Limb (tissue), 2 donors: Measurements from ENCODE around the gene APOOL.
"Not testable (repeated sequence)": the region's sequence is repeated elsewhere in the genome, so short reads cannot be mapped to it uniquely, and the experiment has no call there.

ENCODE experiments used
- DNase-seq, 2 donors: peaks; one replicate each; pipeline ENCODE4 v3.0.0-alpha.2; 2016; ENCODE audit errors: extremely low spot score in 2 of 2

Gene APOOL, protein sequence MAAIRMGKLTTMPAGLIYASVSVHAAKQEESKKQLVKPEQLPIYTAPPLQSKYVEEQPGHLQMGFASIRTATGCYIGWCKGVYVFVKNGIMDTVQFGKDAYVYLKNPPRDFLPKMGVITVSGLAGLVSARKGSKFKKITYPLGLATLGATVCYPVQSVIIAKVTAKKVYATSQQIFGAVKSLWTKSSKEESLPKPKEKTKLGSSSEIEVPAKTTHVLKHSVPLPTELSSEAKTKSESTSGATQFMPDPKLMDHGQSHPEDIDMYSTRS

DNA sequence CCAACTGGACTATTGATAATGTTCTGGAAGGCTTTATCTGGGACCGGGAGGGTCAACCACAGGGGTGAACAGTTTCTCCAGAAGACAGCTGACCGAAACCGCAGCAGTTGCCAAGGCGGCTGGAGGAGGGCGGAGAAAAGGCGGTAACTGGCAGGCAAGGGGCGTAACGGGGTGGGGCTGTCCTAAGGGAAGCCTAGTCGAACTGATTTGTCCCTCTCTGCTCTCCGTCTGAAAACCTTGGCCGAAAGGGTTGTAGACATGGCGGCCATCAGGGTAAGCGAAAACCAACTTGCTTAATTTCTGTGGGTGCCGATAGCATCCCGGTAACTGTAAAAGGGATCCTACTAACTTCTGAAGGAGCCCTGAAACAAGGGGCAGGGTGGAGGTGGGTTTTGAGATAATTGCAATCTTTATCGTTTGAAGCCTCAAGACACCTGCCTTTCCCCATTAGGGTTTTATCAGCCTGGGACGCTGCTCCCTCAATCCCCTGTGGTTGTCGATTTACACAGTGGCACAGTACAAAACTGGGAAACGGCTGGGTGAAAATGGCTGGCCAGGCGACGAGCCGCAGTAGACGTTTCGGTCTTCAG lies at the start of gene APOOL:
Gene APOOL (plus strand): TSS at position 223 of the 590 bp plus-strand sequence. CDS start 36 bp downstream, at position 259.
- peak; percentile 83 to 87 for DNase-seq

DNA sequence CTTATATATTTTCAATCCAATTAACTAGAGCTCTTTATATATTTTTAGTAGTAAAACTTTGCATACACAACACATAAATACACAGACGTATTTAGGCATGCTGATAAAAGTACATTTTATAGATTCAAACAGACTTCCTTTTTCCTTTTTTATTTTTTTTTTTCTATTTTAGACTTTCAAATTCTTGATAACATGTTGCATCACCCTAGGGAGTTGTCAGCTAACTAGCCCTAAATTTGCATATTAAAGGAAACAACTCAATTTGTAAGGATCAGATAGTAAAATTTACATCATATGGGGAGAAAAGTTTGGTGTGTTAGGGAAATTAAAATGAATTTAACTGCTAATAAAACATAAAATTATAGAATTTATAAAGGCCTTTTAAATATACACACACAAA lies 47.4 kb upstream of the APOOL start:
- no peak for DNase-seq

DNA sequence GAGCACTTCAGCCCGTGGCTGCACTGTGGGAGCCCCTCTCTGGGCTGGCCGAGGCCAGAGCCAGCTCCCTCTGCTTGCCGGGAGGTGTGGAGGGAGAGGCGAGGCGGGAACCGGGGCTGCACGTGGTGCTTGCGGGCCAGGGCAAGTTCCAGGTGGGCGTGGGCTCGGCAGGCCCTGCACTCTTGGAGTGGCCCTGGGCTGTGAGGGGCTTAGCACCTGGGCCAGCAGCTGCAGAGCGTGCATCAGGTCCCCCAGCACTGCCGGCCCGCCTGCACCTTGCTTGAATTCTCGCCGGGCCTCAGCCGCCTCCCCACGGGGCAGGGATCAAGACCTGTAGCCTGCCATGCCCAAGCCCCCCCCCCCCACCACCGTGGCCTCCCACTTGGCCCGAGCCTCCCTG lies 28.9 kb upstream of the APOOL start:
- no peak for DNase-seq

DNA sequence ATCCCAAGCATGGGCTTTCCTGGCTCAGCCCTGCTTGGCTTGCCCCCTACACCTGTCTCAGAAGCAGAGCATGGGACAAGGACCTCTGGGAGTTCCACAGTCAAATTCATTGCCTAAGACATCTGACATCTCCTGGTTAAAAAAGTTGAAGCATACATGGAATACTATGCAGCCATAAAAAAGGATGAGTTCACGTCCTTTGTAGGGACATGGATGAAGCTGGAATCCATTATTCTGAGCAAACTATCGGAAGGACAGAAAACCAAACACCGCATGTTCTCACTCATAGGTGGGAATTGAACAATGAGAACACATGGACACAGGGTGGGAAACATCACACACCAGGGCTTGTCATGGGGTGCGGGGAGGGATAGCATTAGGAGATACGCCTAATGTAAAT lies 11.9 kb upstream of the APOOL start:
- DNase-seq: not testable (repeated sequence)

DNA sequence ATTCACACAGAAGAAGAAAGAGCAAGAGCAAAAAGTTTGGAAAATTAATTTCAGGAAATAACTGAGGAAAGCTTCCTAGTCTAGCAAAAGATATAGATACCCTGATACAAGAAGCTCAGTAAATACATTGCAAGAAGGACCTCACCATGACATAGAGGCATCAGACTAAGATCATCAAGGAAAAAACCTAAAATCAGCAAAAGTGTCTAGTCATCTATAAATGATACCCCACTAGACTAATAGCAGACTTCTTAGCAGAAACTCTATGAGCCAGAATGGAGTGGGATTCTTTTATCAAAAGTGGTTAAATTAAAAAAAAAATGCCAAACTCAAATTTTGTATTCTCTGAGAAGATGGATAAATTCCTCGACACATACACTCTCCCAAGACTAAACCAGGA lies 10.5 kb upstream of the APOOL start:
- no peak for DNase-seq

DNA sequence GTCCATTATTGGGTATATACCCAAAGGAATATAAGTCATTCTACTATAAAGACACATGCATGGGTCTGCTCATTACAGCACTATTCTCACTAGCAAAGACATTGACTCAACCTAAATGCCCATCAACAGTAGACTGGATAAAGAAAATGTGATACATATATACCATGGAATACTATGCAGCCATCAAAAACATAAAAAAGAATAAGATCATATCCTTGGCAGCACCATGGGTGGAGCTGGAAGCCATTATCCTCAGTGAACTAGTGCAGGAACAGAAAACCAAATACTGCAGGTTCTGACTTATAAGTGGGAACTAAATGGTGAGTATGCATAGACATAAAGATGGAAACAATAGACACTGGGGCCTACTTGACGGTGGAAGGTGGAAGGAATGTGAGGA lies 2.3 kb upstream of the APOOL start:
- DNase-seq: no peak

DNA sequence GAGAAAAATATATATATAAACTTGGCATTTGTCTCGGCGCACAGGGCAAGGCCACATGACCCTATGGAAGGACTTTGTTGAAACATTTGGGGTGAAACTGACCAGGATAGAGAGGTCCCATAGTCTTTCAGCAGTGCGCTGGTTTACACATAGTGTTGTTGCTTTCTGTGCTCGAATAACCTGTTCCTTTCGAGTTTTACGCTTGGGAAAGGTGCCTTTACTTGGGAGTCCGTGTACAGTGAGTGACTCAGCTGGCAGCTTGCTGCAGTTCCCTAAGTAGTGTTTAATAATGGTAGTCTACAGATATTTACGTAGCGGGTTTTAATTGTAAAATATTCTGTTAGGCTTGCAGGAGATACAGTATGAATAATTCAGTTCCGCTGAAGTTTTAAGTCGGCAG lies 578 bp downstream of the APOOL start:
- DNase-seq: no peak

DNA sequence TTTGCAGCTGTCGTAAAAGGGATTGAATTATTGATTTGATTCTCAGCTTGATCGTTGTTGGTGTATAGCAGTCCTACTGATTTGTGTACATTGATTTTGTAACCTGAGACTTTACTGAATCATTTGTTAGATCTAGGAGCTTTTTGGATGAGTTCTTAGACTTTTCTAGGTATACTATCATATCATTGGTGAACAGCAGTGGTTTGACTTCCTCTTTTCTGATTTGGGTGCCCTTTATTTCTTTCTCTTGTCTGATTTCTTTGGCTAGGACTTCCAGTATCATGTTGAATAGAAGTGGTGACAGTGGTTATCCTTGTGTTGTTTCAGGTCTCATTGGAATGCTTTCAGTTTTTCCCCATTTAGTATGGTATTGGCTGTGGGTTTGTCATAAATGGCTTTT lies 8.4 kb downstream of the APOOL start:
- DNase-seq: no peak

DNA sequence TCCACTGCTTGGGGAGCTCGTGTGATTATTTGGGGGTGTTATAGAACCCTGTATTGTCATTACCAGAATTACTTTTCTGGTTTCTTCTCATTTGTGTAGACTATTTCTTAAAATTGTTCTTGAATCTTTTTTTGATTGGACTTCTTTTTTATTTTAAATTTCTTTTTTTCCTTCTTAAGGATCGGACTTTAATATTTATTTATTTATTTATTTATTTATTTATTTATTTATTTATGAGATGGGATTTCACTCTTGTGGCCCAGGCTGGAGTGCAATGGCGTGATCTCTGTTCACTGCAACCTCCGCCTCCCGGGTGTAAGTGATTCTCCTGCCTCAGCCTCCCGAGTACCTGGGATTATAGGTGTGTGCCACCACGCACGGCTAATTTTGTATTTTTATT lies 11.7 kb downstream of the APOOL start:
- not testable (repeated sequence) for DNase-seq

DNA sequence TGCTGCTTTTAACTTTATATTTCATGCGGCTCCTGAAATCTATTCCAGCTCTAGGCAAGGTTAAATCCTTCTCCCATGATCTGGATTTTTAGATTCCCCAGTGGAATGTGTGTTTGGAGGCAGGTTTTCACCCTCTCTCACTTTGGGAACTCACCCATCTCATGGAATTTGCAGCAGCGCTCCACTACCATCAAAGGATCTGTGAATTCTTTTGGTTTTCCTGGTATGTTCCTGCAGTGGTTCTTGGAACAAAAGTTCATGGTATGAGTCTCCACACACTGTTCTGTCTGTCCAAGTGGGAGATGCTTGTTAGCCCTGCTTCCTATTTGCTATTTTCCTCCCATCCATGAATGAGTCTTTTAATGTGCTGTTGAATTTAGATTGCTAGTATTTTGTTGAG lies 14.0 kb downstream of the APOOL start:
- DNase-seq: no peak

DNA sequence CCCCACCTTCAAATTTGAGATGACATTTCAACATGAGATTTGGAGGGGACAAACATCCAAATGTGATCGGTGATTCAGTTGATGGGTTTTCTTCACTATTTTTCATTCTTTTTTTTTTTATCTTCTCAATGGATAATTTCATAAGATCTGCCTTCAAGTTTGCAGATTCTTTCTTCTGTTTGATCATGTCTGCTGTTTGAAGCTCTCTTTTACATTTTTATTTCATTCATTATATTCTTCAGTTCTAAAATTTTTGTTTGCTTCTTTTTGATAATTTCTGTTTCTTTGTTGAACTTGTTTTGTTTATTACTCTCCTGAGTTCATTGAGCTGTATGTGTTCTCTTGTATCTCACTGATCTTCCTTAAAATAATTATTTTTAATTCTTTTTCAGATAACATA lies 14.8 kb downstream of the APOOL start:
- no peak for DNase-seq

DNA sequence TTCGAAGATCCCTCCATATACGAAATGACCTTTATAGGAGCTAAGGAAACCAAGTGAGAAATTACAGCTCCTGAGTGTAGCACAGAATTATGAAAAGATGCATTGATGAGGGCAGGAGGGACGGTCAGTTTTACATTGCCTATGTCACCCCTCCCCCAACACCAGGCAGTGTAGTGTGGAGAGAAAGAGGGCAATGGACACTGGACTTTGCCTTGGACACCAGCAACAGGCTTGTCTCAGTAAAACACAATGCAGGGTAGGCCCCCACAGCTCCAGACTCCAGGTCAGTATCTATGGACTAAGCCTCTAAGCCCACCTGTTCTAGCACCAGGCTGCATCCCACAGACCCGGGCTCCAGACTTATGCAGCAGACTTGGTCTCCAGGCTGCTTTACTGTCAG lies 16.5 kb downstream of the APOOL start:
- DNase-seq: no peak

DNA sequence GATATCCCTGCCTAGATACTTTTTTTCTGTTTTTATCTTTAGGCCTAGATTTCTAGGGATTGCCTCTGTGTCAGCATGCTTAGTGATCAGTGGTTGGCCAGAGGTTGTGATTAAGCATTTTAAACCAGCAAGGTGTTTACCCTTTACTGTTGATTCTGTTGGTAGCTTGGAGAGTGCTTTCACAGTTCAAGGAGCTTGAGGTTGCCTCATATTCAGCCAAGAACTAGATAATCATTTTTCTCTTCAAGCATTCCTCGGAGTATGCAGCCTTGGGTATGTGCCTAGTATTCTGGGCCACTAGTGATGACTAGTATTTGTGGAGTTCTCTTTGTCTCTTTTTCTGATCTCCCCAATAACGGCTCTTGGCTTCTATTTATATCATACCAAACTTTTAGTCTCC lies 20.4 kb downstream of the APOOL start:
- no peak for DNase-seq

DNA sequence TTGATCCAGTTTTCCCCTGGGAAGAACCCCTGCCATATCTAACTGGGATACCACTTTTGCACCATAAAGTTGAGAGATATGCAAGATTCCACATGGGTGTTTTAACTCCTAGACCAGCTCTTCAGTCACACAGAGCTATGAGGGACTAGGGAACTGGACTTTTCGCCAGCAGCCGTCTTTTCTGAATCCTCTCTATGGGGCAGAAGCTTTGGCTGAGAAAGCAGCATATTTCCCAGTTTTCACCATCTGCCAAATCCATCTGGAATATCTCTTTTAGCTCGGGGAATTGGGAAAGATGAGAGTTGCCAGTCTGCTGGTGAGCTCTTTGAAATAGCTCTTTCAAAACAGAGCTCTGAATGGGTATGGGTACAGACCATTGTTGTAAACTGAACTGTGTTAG lies 20.9 kb downstream of the APOOL start:
- no peak for DNase-seq

DNA sequence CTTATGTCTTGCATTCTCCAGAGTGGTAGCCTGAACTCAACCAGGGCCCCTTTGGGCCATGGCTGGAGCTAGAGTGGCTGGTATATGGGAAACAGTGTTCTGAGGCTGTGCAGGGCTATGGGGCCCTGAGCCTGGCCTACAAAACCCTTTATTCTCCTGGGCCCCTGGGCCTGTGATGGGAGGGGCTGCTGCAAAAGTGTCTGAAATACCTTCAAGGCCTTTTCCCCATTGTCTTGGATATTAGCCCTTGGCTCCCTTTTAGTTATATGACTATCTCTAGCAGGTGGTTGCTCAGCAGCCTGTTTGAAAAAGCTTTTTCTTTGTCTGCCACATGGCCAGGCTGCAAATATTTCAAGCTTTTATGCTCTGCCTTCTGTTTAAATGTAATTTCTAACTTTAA lies 22.5 kb downstream of the APOOL start:
- no peak for DNase-seq

DNA sequence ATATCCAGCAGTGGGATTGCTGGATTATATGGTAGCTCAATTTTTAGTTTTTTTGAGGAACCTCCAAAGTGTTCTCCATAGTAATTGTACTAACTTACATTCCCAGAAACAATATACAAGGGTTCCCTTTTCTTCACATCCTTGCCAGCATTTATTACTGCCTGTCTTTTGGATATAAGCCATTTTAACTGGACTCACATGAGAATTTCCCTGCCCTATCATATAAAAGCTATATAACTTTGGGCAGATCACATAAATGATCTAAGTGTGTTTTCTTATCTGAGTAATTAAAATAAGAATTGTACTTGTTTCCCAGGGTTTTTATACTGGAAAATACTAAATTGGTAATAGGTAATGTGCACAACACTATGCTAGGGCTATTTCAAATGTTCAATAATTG lies 25.4 kb downstream of the APOOL start:
- no peak for DNase-seq

DNA sequence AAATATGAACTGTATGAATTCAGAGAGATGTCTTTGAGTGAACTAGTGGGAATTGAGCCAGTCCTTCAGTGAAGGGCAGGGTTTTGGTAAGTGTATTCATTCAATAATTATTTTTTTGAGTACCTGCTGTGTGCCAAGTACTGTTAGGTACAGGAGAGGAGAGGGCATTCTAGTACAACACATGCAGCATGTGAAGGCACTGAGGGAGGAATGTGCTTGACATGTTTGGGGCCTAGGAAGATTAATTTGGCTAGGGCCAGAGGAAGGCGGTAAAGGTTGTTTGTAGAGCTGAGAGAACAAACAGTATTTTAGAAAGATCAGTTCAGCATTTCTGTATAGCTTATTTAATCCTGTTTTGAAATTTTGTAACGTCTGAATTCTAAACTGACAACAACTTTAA lies 27.8 kb downstream of the APOOL start:
- DNase-seq: no peak

DNA sequence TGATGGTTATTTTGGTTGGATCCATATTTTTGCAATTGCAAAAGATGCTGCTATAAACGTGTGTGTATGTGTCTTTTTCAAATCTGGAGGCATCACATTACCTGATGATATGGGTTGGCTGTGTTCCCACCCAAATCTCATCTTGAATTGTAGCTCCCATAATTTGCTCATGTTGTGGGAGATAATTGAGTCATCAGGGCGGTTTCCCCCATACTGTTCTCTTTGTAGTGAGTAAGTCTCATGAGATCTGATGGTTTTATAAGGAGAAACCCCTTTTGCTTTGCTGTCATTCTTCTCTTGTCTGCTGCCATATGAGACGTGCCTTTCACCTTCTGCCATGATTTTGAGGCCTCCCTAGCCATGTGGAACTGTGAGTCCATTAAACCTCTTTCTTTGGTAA lies 33.4 kb downstream of the APOOL start:
- DNase-seq: no peak

DNA sequence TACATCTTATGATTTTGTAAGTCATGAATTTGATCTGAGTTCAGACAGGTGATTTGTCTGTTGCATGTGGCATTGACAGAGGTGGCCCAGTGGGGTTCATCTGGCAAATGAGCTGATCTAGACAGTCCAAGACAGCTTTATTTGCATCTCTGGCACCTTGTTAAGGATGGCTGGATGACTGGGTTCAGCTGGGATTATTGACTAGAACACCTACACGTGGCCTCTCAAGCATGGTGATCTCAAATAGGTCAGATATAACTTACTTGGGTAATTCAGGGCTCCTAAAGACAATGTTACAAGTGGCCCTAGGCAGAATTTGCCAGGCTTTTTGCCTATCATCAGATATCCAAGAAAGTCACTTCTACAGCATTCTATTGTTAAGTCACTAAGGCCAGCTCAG lies 48.0 kb downstream of the APOOL start:
- no peak for DNase-seq

DNA sequence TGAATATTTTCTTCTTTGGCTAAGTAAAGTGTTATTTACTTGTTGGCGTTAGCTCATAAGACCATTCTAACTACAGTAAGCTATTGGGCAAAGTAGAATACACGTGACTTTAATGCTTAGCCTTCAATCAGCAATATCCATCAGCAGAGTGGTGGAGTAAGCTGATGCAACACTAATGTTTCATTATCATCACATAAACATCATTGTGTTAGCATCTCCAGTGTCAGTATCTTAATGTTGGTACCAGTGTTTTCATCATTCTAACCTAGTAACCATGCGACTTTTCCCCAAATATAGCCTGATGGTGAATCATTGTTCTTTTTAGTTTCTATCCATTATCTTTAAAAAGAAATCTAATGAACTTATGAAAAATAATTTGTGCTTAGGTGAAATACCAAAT lies 48.5 kb downstream of the APOOL start:
- no peak for DNase-seq

DNA sequence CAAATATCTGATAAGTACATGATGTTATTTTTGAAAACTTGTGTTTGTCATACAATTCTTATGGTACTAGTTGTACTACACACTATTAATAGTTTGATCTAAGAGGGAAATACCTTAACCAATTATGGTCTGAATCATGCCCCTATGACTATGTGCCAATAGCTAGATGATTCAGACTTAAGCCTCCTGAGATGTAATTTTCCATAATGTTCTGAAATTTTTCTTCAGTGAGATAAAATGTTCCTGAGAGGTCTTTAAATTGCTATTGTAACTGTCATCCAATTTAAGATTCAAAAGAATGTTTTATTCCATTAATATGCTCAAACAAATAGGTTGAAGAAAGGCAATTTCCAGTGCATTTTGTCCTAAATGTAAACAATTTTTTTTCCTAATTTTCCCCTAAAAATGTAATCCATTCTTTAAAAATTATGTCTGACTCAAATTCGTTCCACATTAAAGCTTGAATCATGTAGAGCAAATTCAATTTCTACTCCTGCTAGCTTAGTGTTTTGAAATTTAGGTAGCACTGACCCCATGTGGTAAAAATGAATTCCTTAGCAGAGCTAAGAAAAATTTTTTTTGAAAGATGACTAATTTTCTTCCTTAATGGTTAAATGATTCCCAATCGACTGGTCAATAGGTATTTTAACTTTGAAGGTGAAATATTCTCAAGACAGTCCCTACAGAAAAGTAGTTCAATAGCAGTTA lies 49.1 kb downstream of the APOOL start:
- no peak for DNase-seq

DNA sequence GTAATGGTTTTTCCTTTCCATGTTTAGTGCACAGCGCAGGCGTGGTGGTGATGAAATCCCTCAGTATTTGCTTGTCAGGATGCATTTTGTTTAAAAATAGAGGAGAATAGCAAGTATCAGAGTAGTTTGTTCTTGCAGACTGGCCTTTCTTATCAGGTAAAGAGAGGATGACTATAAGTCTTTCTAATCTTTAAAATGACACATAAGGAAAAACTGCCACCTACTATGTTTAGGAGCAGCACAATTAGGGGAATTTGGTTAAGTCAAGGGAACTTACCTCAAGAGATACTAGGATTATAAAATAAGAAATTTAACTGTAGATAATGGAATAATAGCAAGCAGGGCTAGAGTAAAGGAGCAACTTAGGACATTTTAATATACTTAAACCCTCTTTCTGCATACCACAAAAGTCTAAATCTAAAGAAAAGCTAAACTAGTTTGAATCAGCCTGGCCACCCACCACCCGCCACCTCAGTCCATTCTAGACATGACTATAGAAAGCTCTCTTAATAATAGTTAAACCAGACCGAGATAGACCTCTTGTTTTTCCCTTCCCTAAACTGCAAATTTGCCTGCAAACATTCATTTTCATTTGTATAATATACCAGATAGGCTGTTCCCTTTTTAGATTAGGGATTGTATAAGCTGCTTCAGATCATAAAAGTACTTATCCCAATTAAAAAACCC lies 62.0 kb downstream of the APOOL start:
- DNase-seq: no peak
